CD1c-positive myeloid dendritic cell (primary cell): ENCODE results near the gene NECTIN4.
"Not testable (repeated sequence)": the region's sequence is repeated elsewhere in the genome, so short reads cannot be mapped to it uniquely, and the experiment has no call there.

Experiments used
- DNase-seq: peaks from one replicate; pipeline ENCODE4 v3.0.0-alpha.2; 2016; ENCODE audit errors: extremely low spot score

The NECTIN4 gene

DNA sequence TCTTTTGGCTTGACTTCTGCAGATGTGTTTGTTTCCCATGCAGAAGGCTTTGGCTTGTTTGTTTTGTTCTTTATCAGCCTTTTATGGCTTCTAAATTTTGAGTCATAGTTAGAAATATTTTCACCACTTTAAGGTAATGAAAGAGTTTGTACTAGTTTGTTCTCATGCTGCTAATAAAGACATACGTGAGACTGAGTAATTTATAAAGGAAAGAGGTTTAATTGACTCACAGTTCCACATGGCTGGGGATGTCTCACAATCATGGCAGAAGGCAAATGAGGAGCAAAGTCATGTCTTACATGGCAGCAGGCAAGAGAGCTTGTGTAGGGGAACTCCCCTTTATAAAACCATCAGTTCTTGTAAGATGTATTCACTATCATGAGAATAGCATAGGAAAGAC is 62.4 kb downstream of the NECTIN4 start:
- not testable (repeated sequence) for DNase-seq

DNA sequence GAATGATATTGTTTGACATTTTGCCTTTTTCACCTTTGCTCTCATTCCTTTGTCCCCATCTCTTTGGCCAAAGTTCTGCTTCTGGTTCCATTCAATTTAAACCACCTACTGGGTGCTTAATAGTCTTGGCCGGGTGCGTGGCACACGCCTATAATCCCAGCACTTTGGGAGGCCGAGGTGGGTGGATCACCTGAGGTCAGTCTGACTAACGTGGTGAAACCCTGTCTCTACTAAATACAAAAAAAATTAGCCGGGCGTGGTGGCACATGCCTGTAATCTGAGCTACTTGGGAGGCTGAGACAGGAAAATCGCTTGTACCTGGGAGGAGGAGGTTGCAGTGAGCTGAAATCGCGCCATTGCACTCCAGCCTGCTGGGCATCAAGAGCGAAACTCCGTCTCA is 66.9 kb downstream of the NECTIN4 start:
- not testable (repeated sequence) for DNase-seq

DNA sequence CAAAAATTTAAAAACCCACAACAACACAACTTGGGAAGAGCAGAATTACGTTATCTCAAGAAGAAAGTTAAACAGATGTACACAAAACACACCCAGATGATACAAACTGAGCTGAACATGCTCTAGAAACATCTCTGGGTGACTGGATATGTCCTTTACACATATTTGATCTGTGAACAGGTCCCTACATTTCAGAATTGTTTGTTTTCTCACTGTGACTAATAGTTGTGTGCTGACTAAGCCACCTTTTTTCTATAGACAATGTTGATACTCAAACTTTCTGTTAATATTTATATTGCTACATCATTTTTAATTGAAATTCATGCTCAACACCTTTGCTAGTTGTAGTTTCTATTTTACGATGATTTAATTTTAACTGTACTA is 67.4 kb downstream of the NECTIN4 start:
- no peak for DNase-seq

DNA sequence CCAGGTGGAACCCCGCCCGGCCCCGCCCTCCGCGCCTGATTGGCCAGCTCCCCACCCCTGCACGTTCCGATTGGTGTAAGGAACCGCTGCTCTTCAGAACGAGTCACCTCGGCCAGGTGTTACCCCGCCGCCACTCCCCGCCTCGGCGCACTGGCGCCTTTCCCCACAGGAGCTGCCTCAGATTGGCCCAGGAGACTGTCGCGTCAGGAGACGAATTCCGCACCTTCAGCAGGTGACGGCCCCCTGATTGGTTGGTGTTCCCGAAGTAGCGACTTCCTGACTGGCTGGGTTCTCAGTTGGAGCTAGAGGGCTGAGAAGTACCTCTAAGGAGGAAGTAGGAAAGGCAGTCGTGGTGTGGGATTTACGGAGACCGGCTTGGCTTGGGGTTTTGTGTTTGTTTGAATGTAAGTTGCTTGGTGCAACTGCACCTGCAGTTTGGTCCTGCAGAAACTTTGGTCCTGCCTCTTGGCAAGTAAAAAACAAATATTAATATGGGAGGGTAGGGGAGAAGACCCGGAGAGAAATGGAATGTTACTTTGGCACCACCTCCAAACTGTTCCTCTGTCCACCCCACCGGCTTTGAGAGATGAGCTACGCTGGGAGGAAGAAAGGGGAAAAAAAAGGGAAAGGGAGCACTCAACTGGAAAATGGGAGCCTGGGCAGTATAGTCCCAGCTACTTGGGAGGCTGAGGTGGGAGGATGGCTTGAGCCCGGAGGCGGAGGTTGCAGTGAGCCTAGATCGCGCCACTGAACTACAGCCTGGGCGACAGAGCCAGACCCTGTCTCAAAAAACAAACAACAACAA is 68.0 kb downstream of the NECTIN4 start:
- peak; percentile 79 for DNase-seq
